Neuron (in vitro differentiated cells): ENCODE results near the gene ITGB3.
"Not testable (repeated sequence)": the region's sequence is repeated elsewhere in the genome, so short reads cannot be mapped to it uniquely, and the experiment has no call there.

ENCODE experiments used
- H2AFZ ChIP-seq: one replicate; pipeline ENCODE4 v1.6.1; 2013; ENCODE audit warnings: low read depth, mild to moderate bottlenecking, inconsistent platforms, low read length, moderate library complexity
- H3K27me3 ChIP-seq: one replicate; pipeline ENCODE4 v1.6.1; 2013; ENCODE audit warnings: low read length; ENCODE audit not compliant: insufficient read depth
- H3K36me3 ChIP-seq: one replicate; pipeline ENCODE4 v1.6.1; 2013; ENCODE audit warnings: low read length; ENCODE audit not compliant: insufficient read depth
- H3K4me1 ChIP-seq: one replicate; pipeline ENCODE4 v1.6.1; 2013; ENCODE audit warnings: low read length; ENCODE audit not compliant: insufficient read depth
- H3K4me3 ChIP-seq: 2 replicates; pipeline ENCODE4 v1.5.1; 2013; ENCODE audit warnings: mild to moderate bottlenecking, low read length, moderate library complexity
- H3K9me3 ChIP-seq: one replicate; pipeline ENCODE4 v1.6.1; 2013; ENCODE audit warnings: low read length

Gene ITGB3

GRCh38 chr17:47262586-47262985, 9.0 kb downstream of the ITGB3 start:
- Histone ChIP-seq H3K4me3 (no peak overlapping the region), H3K9me3 (no peaks in the 10 kb centered on the region), H2AFZ (no peak overlapping the region), H3K36me3 (no peaks in the 10 kb centered on the region), H3K27me3 (no peaks in the 10 kb centered on the region), H3K4me1 (peaks cover 11% of the 10 kb centered on the region)

- H3K36me3 ChIP-seq, result no peaks in the 10 kb centered on the region
- H3K4me1 ChIP-seq, result peaks cover 11% of the 10 kb centered on the region
- peaks cover 5% of the 10 kb centered on the region for H3K9me3 ChIP-seq
- no peak overlapping the region for H3K4me3 ChIP-seq
- H2AFZ ChIP-seq, result no peak overlapping the region
- H3K27me3 ChIP-seq, result no peaks in the 10 kb centered on the region
Observed at GRCh38 chr17:47264166-47264565, 10.5 kb downstream of the ITGB3 start.

GRCh38 chr17:47265983-47266541, 12.4 kb downstream of the ITGB3 start:
- peaks cover 5% of the 10 kb centered on the region for H3K9me3 ChIP-seq
- H3K27me3 ChIP-seq, result no peaks in the 10 kb centered on the region
- no peak overlapping the region for H2AFZ ChIP-seq
- H3K4me3 ChIP-seq, result no peak overlapping the region
- H3K36me3 ChIP-seq, result no peaks in the 10 kb centered on the region
- H3K4me1 ChIP-seq, result peaks cover 11% of the 10 kb centered on the region

GRCh38 chr17:47266782-47267181, 13.2 kb downstream of the ITGB3 start:
- Histone ChIP-seq H2AFZ (no peak overlapping the region), H3K36me3 (no peaks in the 10 kb centered on the region), H3K9me3 (peaks cover 5% of the 10 kb centered on the region), H3K4me3 (no peak overlapping the region), H3K27me3 (no peaks in the 10 kb centered on the region), H3K4me1 (peaks cover 11% of the 10 kb centered on the region)

- Histone ChIP-seq H3K36me3 (no peaks in the 10 kb centered on the region), H3K9me3 (peaks cover 5% of the 10 kb centered on the region), H3K4me3 (no peak overlapping the region), H3K27me3 (no peaks in the 10 kb centered on the region), H2AFZ (no peak overlapping the region), H3K4me1 (peaks cover 11% of the 10 kb centered on the region)
Observed at GRCh38 chr17:47267354-47267828, 13.8 kb downstream of the ITGB3 start.

GRCh38 chr17:47268964-47269363, 15.3 kb downstream of the ITGB3 start:
- H3K27me3 ChIP-seq, H3K36me3 ChIP-seq, H2AFZ ChIP-seq, H3K4me3 ChIP-seq, H3K9me3 ChIP-seq: not testable (repeated sequence)
- H3K4me1 ChIP-seq, result peaks cover 11% of the 10 kb centered on the region

- H2AFZ ChIP-seq, H3K9me3 ChIP-seq, H3K27me3 ChIP-seq, H3K4me3 ChIP-seq, H3K36me3 ChIP-seq: not testable (repeated sequence)
- peaks cover 11% of the 10 kb centered on the region for H3K4me1 ChIP-seq
Observed at GRCh38 chr17:47269561-47270280, 16.1 kb downstream of the ITGB3 start.

GRCh38 chr17:47270946-47271705, 17.5 kb downstream of the ITGB3 start:
- H3K27me3 ChIP-seq, result peaks cover under 1% of the 10 kb centered on the region
- peaks cover 5% of the 10 kb centered on the region for H3K9me3 ChIP-seq
- no peak overlapping the region for H2AFZ ChIP-seq
- H3K4me3 ChIP-seq, result no peak overlapping the region
- H3K4me1 ChIP-seq, result peaks cover 23% of the 10 kb centered on the region
- H3K36me3 ChIP-seq, result no peaks in the 10 kb centered on the region

GRCh38 chr17:47272491-47272890, 18.9 kb downstream of the ITGB3 start:
- peaks cover 2% of the 10 kb centered on the region for H3K27me3 ChIP-seq
- H3K9me3 ChIP-seq, result peaks cover 5% of the 10 kb centered on the region
- no peak overlapping the region for H2AFZ ChIP-seq
- no peaks in the 10 kb centered on the region for H3K36me3 ChIP-seq
- no peak overlapping the region for H3K4me3 ChIP-seq
- peaks cover 20% of the 10 kb centered on the region for H3K4me1 ChIP-seq

GRCh38 chr17:47273245-47273644, 19.6 kb downstream of the ITGB3 start:
- Histone ChIP-seq H3K27me3 (peaks cover 2% of the 10 kb centered on the region), H3K9me3 (peaks cover 5% of the 10 kb centered on the region), H3K36me3 (no peaks in the 10 kb centered on the region), H3K4me3 (no peak overlapping the region), H2AFZ (no peak overlapping the region), H3K4me1 (peaks cover 19% of the 10 kb centered on the region)

- H3K4me3 ChIP-seq, result no peak overlapping the region
- H3K4me1 ChIP-seq, result peaks cover 29% of the 10 kb centered on the region
- H3K27me3 ChIP-seq, result peaks cover 2% of the 10 kb centered on the region
- no peaks in the 10 kb centered on the region for H3K9me3 ChIP-seq
- H3K36me3 ChIP-seq, result no peaks in the 10 kb centered on the region
- H2AFZ ChIP-seq, result no peak overlapping the region
Observed at GRCh38 chr17:47274319-47275069, 20.9 kb downstream of the ITGB3 start.

GRCh38 chr17:47275245-47275984, 21.8 kb downstream of the ITGB3 start:
- Histone ChIP-seq H3K4me3 (peak overlapping the region; percentile 20), H3K4me1 (peaks cover 39% of the 10 kb centered on the region), H3K9me3 (no peaks in the 10 kb centered on the region), H2AFZ (peak overlapping the region; percentile 24), H3K27me3 (peaks cover 2% of the 10 kb centered on the region), H3K36me3 (no peaks in the 10 kb centered on the region)
